Measurements from ENCODE around the gene ANKRD31. TPM values are rescaled to one million over a fixed set of nuclear protein-coding genes. Genes with fewer than 3 reads are reported as not detected.

ANKRD31 gene
- total RNA-seq, 1 experiment from 2014 or later = 0.26 TPM

DNA sequence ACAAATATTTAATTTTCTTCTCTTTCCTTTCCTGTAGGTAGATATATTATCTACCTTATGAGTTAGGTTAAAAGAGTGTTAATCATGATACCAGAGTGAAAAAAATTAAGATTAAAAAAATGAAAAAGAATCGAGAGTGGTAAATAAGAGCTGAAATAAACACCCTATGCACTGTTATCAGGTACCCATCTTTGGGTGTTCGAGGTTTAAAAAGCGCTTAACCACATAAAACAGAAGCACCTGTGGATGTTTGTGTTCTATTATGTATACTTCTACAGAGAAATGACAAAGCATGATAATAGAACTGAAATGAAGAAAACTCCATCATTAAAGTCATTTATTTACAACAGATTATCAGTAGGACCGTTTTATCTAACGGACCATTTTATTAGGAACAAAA, 158.7 kb downstream of the ANKRD31 start:
- Histone ChIP-seq H3K79me2 (ENCODE audit: low read length) (no peaks in the 10 kb centered on the region), H3K27me3 (ENCODE audit: low read length) (no peaks in the 10 kb centered on the region), H3K9ac (ENCODE audit: low read length) (no peak overlapping the region), H3F3A (ENCODE audit: low read length, unreplicated experiment) (no peaks in the 10 kb centered on the region), H3K4me2 (ENCODE audit: low read length) (no peak overlapping the region), H3K9me3 (ENCODE audit: low read length) (no peaks in the 10 kb centered on the region), H3K27ac (ENCODE audit: low read length) (no peak overlapping the region), H3K4me1 (ENCODE audit: insufficient read depth, low read length) (no peaks in the 10 kb centered on the region), H4K20me1 (ENCODE audit: low read length) (no peaks in the 10 kb centered on the region), H3K9me2 (replicated peaks; ENCODE audit: low read length) (no peaks in the 10 kb centered on the region), H3K4me3 (ENCODE audit: low read length) (no peak overlapping the region), H3K36me3 (ENCODE audit: low read depth, low read length) (no peaks in the 10 kb centered on the region), H2AFZ (ENCODE audit: low read length) (no peak overlapping the region)
- BruUV-seq (replicated peaks) = no TSS peak
- intact Hi-C loops (cut with micrococcal nuclease) = no loop called here
- ATAC-seq (no peak), DNase-seq (no peak)
- ChIA-PET CTCF (no interaction called here), POLR2A (ENCODE audit: unreplicated experiment) (no interaction called here)
- TF ChIP-seq, protein P1, sequence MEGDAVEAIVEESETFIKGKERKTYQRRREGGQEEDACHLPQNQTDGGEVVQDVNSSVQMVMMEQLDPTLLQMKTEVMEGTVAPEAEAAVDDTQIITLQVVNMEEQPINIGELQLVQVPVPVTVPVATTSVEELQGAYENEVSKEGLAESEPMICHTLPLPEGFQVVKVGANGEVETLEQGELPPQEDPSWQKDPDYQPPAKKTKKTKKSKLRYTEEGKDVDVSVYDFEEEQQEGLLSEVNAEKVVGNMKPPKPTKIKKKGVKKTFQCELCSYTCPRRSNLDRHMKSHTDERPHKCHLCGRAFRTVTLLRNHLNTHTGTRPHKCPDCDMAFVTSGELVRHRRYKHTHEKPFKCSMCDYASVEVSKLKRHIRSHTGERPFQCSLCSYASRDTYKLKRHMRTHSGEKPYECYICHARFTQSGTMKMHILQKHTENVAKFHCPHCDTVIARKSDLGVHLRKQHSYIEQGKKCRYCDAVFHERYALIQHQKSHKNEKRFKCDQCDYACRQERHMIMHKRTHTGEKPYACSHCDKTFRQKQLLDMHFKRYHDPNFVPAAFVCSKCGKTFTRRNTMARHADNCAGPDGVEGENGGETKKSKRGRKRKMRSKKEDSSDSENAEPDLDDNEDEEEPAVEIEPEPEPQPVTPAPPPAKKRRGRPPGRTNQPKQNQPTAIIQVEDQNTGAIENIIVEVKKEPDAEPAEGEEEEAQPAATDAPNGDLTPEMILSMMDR (conservative IDR thresholded peaks at IDR 0.05; ENCODE audit: low read depth, low read length) = no peak

DNA sequence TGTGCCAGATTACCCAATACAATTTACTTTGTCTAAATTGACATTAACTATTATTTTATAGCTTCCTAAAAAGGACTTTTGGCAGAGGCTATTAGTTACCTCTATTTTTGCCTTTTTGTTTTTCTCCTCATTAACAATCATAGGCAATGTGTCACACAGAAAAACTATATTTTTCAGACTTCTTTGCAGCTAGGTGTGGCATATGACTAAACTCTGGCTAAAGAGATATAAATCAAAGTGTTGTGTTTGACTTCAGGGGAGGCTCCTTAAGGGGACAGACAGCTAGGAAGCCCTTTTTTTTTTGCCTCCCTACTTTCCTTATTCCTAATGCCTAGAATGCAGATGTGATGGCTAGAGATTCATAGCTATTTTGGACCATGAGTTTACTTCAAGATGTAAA, 164.6 kb downstream of the ANKRD31 start:
- ATAC-seq (peak; percentile 84), DNase-seq (peak; percentile 51)
- Histone ChIP-seq H3K4me1 (ENCODE audit: insufficient read depth, low read length) (peaks cover 6% of the 10 kb centered on the region; the same call in 1 of the 2 replicates), H3F3A (ENCODE audit: low read length, unreplicated experiment) (no peaks in the 10 kb centered on the region), H3K79me2 (ENCODE audit: low read length) (no peaks in the 10 kb centered on the region), H3K36me3 (ENCODE audit: low read depth, low read length) (no peaks in the 10 kb centered on the region), H3K9ac (ENCODE audit: low read length) (no peak overlapping the region), H3K4me3 (ENCODE audit: low read length) (no peak overlapping the region), H2AFZ (ENCODE audit: low read length) (no peak overlapping the region), H3K9me2 (replicated peaks; ENCODE audit: low read length) (no peaks in the 10 kb centered on the region), H4K20me1 (ENCODE audit: low read length) (no peaks in the 10 kb centered on the region), H3K9me3 (ENCODE audit: low read length) (no peaks in the 10 kb centered on the region), H3K4me2 (ENCODE audit: low read length) (peak overlapping the region; percentile 26; the same call in 1 of the 2 replicates), H3K27ac (ENCODE audit: low read length) (no peak overlapping the region), H3K27me3 (ENCODE audit: low read length) (no peaks in the 10 kb centered on the region)
- ChIA-PET POLR2A (ENCODE audit: unreplicated experiment) (interaction anchor here (0.7 kb wide), 1 partner anchor 172 kb away, joined by 4 read pairs; no protein-coding TSS in a partner anchor), CTCF (interaction anchor here (1.4 kb wide), 1 partner anchor 147 kb away, joined by 4 read pairs; no protein-coding TSS in a partner anchor)
- TF ChIP-seq EZH2 (IDR thresholded peaks at IDR 0.05; ENCODE audit: low read length, unreplicated experiment) = no peak
- TF ChIP-seq EZH2phosphoT487 (IDR thresholded peaks at IDR 0.05; ENCODE audit: borderline replicate concordance, low read length) = no peak
- TF ChIP-seq, protein P1 (conservative IDR thresholded peaks at IDR 0.05; ENCODE audit: low read depth, low read length) = no peak
- BruUV-seq (replicated peaks) = no TSS peak
- intact Hi-C loops (cut with micrococcal nuclease) = no loop called here

DNA sequence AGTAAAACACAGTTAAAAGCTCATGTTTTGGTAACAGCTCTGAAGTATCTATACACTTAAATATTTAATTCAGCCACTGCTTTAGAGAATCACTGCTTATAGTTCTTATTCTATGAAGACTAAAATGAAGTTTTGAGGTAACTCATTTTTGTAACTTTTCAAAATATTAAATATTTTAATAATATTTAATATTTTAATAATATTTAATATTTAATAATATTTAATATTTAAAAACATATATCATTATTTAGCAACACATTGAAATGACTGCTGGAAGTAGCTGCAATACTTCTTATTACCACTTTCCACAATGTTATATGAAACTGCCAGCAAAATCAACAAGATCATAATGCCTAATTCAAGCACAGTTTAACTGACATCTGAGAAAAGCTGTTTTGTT, 165.6 kb downstream of the ANKRD31 start:
- intact Hi-C loops (cut with micrococcal nuclease) = no loop called here
- CTCF ChIA-PET = interaction anchor here (1.4 kb wide), 1 partner anchor 146 kb away, joined by 4 read pairs; no protein-coding TSS in a partner anchor
- H3K79me2 ChIP-seq (ENCODE audit: low read length) = no peaks in the 10 kb centered on the region
- no peaks in the 10 kb centered on the region for H3K9me3 ChIP-seq (ENCODE audit: low read length)
- TF ChIP-seq EZH2phosphoT487 (IDR thresholded peaks at IDR 0.05; ENCODE audit: borderline replicate concordance, low read length) (no peak), EZH2 (IDR thresholded peaks at IDR 0.05; ENCODE audit: low read length, unreplicated experiment) (no peak)
- TF ChIP-seq, protein P1 (conservative IDR thresholded peaks at IDR 0.05; ENCODE audit: low read depth, low read length) = no peak
- no peaks in the 10 kb centered on the region for H3F3A ChIP-seq (ENCODE audit: low read length, unreplicated experiment)
- no peak overlapping the region for H3K9ac ChIP-seq (ENCODE audit: low read length)
- no peaks in the 10 kb centered on the region for H4K20me1 ChIP-seq (ENCODE audit: low read length)
- H3K9me2 ChIP-seq (replicated peaks; ENCODE audit: low read length) = no peaks in the 10 kb centered on the region
- no peak for DNase-seq
- POLR2A ChIA-PET (ENCODE audit: unreplicated experiment) = no interaction called here
- H3K27me3 ChIP-seq (ENCODE audit: low read length) = no peaks in the 10 kb centered on the region
- peaks cover 6% of the 10 kb centered on the region; the same call in 1 of the 2 replicates for H3K4me1 ChIP-seq (ENCODE audit: insufficient read depth, low read length)
- no peak overlapping the region for H3K4me3 ChIP-seq (ENCODE audit: low read length)
- no peak overlapping the region for H3K4me2 ChIP-seq (ENCODE audit: low read length)
- H2AFZ ChIP-seq (ENCODE audit: low read length) = no peak overlapping the region
- BruUV-seq (replicated peaks) = no TSS peak
- no peaks in the 10 kb centered on the region for H3K36me3 ChIP-seq (ENCODE audit: low read depth, low read length)
- ATAC-seq = no peak
- H3K27ac ChIP-seq (ENCODE audit: low read length) = no peak overlapping the region

All from PC-3 (cell line).